Posterior cingulate gyrus (tissue), 11 donors: ENCODE results near the gene ELMO1.
A peak's percentile ranks its signal among the peaks of the same experiment; 100 is the strongest.
"Not testable (repeated sequence)": the region's sequence is repeated elsewhere in the genome, so short reads cannot be mapped to it uniquely, and the experiment has no call there.

Experiments used
- DNase-seq, 10 donors: peaks; one replicate each; pipeline versions ENCODE4 v3.0.0 to v3.0.0-alpha.2; 2020 to 2021; ENCODE audit warnings: mixed read lengths in 3 of 10
- intact Hi-C: fragments of 100-400 bp; cut with DNase I; formaldehyde crosslinking; loops from one replicate; pipeline ENCODE4 v1.15.1; 2023

Gene ELMO1

GRCh38 chr7:36985866-36986400 is 462.7 kb downstream of the ELMO1 start:
- intact Hi-C loops, result loop anchor here (5.0 kb wide), 2 partner anchors 196 to 211 kb away; no protein-coding TSS in a partner anchor
- peak; percentile 28 to 96 (median 67) for DNase-seq

GRCh38 chr7:36985316-36985715 is 463.3 kb downstream of the ELMO1 start:
- intact Hi-C loops, result loop anchor here (5.0 kb wide), 2 partner anchors 197 to 212 kb away; no protein-coding TSS in a partner anchor
- no peak for DNase-seq

GRCh38 chr7:36984710-36985312 is 463.9 kb downstream of the ELMO1 start:
- no peak for DNase-seq
- intact Hi-C loops, result loop anchor here (5.0 kb wide), 2 partner anchors 197 to 212 kb away; no protein-coding TSS in a partner anchor

GRCh38 chr7:36984041-36984521 is 464.6 kb downstream of the ELMO1 start:
- no peak for DNase-seq
- intact Hi-C loops, result no loop called here

GRCh38 chr7:36982766-36983165 is 465.9 kb downstream of the ELMO1 start:
- peak in 5 of 10 donors; percentile 30 to 88 (median 67) for DNase-seq
- intact Hi-C loops, result no loop called here

- intact Hi-C loops, result no loop called here
- DNase-seq, result peak in 3 of 10 donors; percentile 42 to 82 (median 81)
Measured at GRCh38 chr7:36979810-36980248, 468.8 kb downstream of the ELMO1 start.

- intact Hi-C loops, result no loop called here
- DNase-seq, result no peak
Measured at GRCh38 chr7:36978461-36978860, 470.2 kb downstream of the ELMO1 start.

- intact Hi-C loops, result no loop called here
- no peak for DNase-seq
Measured at GRCh38 chr7:36977878-36978277, 470.8 kb downstream of the ELMO1 start.

GRCh38 chr7:36973534-36973933 is 475.1 kb downstream of the ELMO1 start:
- intact Hi-C loops, DNase-seq: not testable (repeated sequence)

- intact Hi-C loops, result no loop called here
- no peak for DNase-seq
Measured at GRCh38 chr7:36972140-36972518, 476.5 kb downstream of the ELMO1 start.

GRCh38 chr7:36971515-36972139 is 477.0 kb downstream of the ELMO1 start:
- DNase-seq, result no peak
- intact Hi-C loops, result no loop called here

GRCh38 chr7:36970551-36971514 is 477.8 kb downstream of the ELMO1 start:
- no peak for DNase-seq
- intact Hi-C loops, result no loop called here

- intact Hi-C loops, result loop anchor here (5.0 to 10.0 kb wide), 2 partner anchors 228 to 485 kb away; no protein-coding TSS in a partner anchor
- no peak for DNase-seq
Measured at GRCh38 chr7:36969376-36969775, 479.3 kb downstream of the ELMO1 start.

GRCh38 chr7:36967387-36967786 is 481.3 kb downstream of the ELMO1 start:
- DNase-seq, result peak in 7 of 10 donors; percentile 31 to 92 (median 61)
- intact Hi-C loops, result loop anchor here (1.0 to 10.0 kb wide), 3 partner anchors 215 to 483 kb away; no protein-coding TSS in a partner anchor

GRCh38 chr7:36966636-36967035 is 482.0 kb downstream of the ELMO1 start:
- DNase-seq, result no peak
- intact Hi-C loops, result loop anchor here (1.0 to 10.0 kb wide), 3 partner anchors 216 to 482 kb away; no protein-coding TSS in a partner anchor

GRCh38 chr7:36966039-36966438 is 482.6 kb downstream of the ELMO1 start:
- DNase-seq, result no peak
- intact Hi-C loops, result loop anchor here (5.0 to 10.0 kb wide), 2 partner anchors 231 to 481 kb away; no protein-coding TSS in a partner anchor

- DNase-seq, result no peak
- intact Hi-C loops, result loop anchor here (5.0 to 10.0 kb wide), 2 partner anchors 232 to 481 kb away; no protein-coding TSS in a partner anchor
Measured at GRCh38 chr7:36965625-36966024, 483.0 kb downstream of the ELMO1 start.

GRCh38 chr7:36964297-36964696 is 484.4 kb downstream of the ELMO1 start:
- intact Hi-C loops, result loop anchor here (10.0 kb wide), 1 partner anchor 479 kb away; no protein-coding TSS in a partner anchor
- no peak for DNase-seq

GRCh38 chr7:36962367-36962766 is 486.3 kb downstream of the ELMO1 start:
- no peak for DNase-seq
- intact Hi-C loops, result loop anchor here (10.0 kb wide), 1 partner anchor 478 kb away; no protein-coding TSS in a partner anchor

GRCh38 chr7:36961693-36962092 is 487.0 kb downstream of the ELMO1 start:
- DNase-seq, result no peak
- intact Hi-C loops, result loop anchor here (10.0 kb wide), 1 partner anchor 477 kb away; no protein-coding TSS in a partner anchor
